GM18951 (cell line): Measurements from ENCODE around the gene RNF144A.

Experiments used
- POLR2A ChIP-seq: IDR thresholded peaks from 4 replicates; pipeline ENCODE4 v1.6.1; 2011; ENCODE audit warnings: mild to moderate bottlenecking; ENCODE audit not compliant: insufficient read length, insufficient read depth; ENCODE audit errors: extremely low read depth
- in situ Hi-C: fragments of 300-500 bp; cut with MboI; formaldehyde crosslinking; loops from one replicate; pipeline ENCODE4 v1.12.0; 2022; ENCODE audit warnings: low sequenced_read_pairs, mixed read lengths, inconsistent platforms; ENCODE audit not compliant: unreplicated experiment

Gene RNF144A

GRCh38 chr2:6968319-6969100 lies 51.3 kb downstream of the RNF144A start:
- TF ChIP-seq POLR2A, result no peak
- in situ Hi-C loops, result no loop called here

- in situ Hi-C loops, result no loop called here
- TF ChIP-seq POLR2A, result no peak
These were observed 53.3 kb downstream of the RNF144A start for GRCh38 chr2:6970551-6970950.

GRCh38 chr2:6970976-6971480 lies 53.8 kb downstream of the RNF144A start:
- TF ChIP-seq POLR2A, result no peak
- in situ Hi-C loops, result no loop called here

GRCh38 chr2:6971502-6971901 lies 54.3 kb downstream of the RNF144A start:
- no peak for TF ChIP-seq POLR2A
- in situ Hi-C loops, result no loop called here

GRCh38 chr2:6972067-6972710 lies 55.0 kb downstream of the RNF144A start:
- in situ Hi-C loops, result no loop called here
- no peak for TF ChIP-seq POLR2A

- TF ChIP-seq POLR2A, result no peak
- in situ Hi-C loops, result no loop called here
These were observed 56.8 kb downstream of the RNF144A start for GRCh38 chr2:6973895-6974545.

GRCh38 chr2:6975988-6976387 lies 58.8 kb downstream of the RNF144A start:
- TF ChIP-seq POLR2A, result no peak
- in situ Hi-C loops, result no loop called here

- TF ChIP-seq POLR2A, result no peak
- in situ Hi-C loops, result no loop called here
These were observed 60.0 kb downstream of the RNF144A start for GRCh38 chr2:6977113-6977741.

GRCh38 chr2:6977786-6978185 lies 60.6 kb downstream of the RNF144A start:
- TF ChIP-seq POLR2A, result no peak
- in situ Hi-C loops, result no loop called here

GRCh38 chr2:6978991-6979390 lies 61.8 kb downstream of the RNF144A start:
- in situ Hi-C loops, result no loop called here
- no peak for TF ChIP-seq POLR2A

- in situ Hi-C loops, result no loop called here
These were observed 65.2 kb downstream of the RNF144A start for GRCh38 chr2:6982449-6982848.

GRCh38 chr2:6982934-6983589 lies 65.8 kb downstream of the RNF144A start:
- in situ Hi-C loops, result no loop called here
- no peak for TF ChIP-seq POLR2A

More at GRCh38 chr2:6982449-6982848, 65.2 kb downstream of the RNF144A start:
- no peak for TF ChIP-seq POLR2A
